ENCODE results near the gene QRFP.

Gene QRFP

DNA sequence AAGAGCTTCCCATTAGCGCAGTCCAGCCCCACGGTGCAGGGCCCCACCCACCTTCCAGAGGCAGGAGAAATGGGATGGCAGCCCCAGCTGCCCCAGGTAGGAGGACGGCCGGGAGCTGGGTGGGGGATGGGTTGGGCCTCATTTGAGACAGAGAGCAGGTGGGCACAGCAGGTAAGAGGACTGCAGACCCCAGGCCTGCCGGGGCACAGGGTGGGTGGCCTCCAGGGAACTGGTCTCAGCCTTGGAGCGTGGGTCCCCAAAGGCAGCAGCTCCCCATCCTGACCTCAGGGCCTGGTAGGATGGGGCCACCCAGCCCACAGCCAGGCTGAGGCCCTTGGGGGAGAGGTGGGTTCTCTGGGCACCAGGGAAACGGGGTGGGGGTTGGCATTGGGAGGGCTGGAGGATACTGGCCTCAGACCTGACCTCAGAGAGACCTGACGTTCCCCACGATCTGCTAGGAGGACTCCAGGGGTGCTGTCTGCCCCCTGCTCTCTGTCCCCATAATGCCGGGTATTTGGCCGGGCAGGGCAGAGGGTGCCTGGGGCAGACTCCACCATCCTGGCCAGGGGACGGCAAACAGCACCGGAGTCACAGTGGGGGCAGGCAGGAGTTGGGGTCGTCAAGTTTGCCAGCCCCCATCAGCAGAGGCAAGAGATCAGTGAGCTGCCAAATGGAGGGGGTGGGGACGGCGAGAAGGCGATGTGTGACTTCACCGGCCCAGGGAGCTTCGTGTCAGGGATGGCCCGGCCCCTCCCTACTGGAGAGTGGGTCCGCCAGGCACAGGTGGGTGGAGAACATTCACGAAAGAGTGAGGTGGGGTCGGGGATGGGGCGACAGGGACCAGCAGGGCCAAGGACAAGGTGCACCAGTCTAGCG is 6.8 kb upstream of the QRFP start:
- FAIRE-seq: no peak

DNA sequence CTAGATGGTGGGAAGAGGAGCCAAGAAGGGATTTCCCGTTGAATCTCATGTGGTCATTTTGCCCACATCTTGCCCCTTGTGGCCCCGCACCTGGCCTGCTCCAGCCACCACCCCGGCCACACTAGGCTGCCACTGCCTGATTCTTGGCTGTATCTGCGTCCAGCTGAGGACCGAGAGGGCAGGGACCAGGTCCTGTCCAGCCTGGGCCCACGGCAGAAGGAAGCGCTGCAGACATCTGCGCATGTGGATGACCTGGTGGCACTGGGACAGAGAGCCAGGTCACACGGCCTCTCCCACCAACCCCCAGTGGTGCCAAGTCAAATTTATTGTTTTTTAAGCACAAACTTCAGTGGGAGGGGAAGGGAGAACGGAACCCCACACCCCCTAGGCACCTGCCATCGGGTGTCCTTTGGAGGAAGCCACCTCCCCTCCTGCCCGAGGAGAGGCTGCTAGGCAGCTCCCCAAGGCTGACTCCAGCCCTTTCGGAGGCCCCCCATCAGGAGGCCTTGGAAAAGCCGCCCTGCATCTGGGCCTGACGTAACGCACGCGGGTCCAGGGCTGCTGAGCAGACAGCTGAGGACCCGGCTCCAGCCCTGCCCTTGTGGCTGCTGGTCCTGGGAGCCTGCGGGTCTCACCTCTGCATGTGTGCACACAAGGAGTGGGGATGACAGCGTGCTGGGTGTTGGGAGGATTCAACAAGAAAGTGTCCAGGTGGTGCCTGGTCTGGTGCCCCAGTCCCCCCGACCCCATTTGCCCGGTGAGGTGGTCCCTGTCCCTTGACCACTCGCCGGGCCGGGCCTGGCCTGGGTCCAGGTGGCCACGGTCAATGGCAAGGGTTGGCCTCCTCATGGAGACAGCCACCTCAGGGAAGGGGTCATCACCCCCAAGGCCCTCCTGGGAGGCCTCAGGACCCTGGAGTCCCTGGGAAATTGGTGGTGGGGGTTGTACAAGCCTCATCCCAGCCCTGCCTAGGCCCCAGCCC is 5.9 kb upstream of the QRFP start:
- no peak for FAIRE-seq

GRCh38 chr9:130901498-130902203 is 5.0 kb upstream of the QRFP start:
- FAIRE-seq: no peak

GRCh38 chr9:130900701-130901497 is 4.3 kb upstream of the QRFP start:
- FAIRE-seq: no peak

DNA sequence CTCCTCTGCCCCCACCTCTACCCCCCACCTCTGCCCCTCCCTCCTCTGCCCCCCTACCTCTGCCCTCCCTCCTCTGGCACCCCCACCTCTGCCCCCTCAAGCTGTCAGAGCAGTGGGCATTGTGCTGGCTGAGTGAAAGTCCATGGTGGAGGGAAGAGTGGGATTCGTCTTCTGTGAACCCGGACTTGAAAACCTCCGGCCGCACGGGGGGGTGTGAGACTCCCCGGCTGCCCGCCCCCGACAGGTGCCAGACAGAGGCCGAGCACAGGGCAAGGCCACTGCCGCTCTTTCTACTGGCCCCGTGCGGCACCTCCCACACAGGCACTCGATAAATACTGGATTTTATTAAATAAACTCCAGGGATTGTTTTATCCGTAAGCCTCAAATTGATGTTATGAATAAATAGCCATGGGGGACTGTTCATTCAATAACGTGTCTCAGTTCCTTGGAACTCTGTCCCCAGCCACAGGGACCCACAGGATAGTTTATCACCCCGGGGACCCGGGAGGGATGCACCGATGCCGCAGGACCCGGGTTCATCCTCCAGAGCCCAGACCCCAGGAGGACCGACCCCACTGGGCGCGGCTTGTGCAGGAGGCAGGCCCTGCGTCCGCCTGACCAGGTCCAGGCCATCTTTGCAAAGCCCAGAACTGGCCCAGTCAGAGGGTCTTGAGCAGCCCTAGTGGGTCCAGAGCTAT is 2.6 kb upstream of the QRFP start:
- no peak for FAIRE-seq

DNA sequence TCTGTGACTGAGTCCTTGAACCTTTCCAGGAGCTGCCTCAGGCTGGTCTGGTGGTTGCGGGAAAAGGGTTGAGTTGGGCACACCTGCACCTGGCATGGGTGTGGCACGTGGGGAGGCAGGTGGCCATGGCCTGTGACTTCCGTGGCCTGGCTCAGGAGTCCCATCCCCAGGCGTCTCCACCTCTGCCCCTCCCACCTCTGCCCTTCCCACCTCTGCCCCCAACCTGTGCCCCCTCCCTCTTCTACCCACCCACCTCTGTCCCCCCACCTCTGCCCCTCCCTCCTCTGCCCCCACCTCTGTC is 1.9 kb upstream of the QRFP start:
- FAIRE-seq: no peak

DNA sequence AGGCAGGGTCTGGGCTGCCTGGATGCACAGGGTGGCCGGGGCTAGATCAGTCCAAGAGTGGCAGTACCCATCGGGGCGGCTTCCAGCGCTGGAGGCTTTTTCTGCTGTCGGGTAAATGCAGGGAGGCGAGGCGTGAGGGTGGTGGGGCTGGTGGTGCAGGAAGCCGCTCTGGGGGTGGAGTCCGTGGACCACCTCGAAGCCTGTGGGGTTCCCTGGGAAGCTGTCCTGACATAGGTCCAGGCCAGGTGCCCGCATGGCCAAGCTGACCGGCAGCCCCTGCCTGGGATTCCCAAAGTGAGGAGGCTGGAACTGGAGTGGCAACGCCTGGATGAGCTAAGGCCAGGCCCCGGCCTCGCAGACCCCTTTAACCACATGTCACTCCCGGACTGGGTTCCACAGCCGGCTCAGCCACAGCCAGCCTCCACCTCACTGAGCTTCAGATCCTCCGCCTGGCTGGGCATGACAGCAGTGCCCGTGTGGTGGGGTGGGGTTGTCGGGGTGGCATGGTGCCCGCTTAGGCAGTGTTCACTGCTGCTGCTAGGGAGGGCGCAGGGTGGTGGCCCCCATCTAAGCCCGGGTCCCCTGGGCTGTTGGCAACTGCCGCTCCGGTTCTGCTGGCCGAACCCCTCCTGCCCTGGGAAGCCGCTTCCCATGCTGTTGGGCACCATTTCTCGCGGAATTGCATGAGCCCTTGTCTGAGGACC is 1.4 kb upstream of the QRFP start:
- no peak for FAIRE-seq

- FAIRE-seq: no peak
These were observed 616 bp upstream of the QRFP start for GRCh38 chr9:130897105-130897751.

DNA sequence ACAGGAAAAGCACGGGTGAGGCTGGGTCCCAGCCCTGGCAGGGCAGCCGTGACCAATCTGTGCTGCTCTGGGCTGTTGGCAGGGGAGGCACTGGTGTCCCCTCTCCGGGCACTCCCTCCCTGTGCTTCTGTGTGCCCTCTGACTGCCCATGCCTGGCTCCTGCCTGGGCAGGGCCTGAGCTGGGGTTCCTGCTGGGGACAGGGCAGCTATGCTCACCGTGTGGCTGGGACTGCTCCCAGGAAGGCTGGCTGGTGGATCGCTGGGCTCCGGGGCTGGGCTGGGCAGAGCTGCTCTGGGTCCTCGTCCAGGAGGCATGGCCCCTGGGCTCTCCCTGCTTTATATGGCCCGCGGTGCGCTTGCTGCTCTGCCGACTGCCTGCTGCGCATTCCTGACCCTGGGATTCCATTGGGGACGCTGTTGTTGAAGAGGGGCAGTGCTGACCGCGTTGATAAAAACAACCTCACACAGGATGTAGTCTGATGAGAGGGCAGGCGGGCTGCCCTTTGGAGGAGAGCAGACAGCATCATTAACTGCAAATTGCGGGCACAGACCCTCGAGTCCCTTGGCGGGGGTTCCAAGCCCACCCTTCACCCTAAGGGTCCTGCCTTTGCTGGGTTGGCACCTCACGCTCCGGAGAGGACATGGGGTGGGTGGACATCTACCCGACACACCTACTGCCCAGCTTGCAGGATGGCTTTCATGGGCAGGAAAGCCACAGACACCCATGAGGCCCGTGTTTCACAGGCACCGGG is 955 bp downstream of the QRFP start:
- no peak for FAIRE-seq

- no peak for FAIRE-seq
These were observed 1.6 kb downstream of the QRFP start for GRCh38 chr9:130895038-130895437.

- no peak for FAIRE-seq
These were observed 2.1 kb downstream of the QRFP start for GRCh38 chr9:130894546-130894945.

GRCh38 chr9:130893341-130894101 is 3.1 kb downstream of the QRFP start:
- no peak for FAIRE-seq

DNA sequence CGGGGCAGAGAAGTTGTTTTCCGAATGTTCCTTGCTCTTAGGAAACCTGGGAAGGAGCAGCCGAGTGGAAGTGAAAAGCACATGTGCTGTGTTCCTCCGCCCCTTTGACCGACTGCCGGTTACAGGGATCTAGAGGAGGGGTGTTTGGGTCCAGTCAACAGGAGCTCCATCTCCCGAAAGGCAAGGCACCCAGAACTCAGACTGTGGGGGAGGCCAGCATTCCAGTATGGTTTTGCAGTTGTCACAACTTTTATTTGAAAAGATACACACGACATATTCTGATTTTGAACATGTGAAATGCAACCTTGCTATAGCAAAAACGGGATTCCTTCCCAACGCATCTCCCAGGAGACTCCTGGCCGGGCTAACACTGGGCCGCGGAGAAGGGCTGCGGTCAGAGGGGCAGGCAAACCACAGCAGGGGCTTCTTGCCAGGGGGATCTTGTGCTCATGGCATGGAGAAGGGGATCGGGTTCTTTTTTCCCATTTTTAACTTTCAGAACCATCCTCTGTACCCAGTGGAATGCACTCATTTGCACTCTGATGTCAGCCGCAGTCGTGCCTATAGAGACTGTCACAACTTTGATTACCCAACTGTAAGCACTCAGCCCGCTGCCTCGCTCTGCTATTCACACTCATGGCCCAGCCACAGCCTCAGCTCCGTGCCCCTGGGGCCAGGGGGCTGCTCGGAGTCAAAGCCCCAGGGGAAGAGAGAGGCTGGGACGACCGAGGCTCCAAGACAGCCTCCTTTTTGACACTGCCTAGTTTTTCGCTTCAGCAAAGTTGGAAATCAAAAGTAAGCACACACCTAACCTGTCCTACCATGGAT is 3.9 kb downstream of the QRFP start:
- FAIRE-seq: no peak

DNA sequence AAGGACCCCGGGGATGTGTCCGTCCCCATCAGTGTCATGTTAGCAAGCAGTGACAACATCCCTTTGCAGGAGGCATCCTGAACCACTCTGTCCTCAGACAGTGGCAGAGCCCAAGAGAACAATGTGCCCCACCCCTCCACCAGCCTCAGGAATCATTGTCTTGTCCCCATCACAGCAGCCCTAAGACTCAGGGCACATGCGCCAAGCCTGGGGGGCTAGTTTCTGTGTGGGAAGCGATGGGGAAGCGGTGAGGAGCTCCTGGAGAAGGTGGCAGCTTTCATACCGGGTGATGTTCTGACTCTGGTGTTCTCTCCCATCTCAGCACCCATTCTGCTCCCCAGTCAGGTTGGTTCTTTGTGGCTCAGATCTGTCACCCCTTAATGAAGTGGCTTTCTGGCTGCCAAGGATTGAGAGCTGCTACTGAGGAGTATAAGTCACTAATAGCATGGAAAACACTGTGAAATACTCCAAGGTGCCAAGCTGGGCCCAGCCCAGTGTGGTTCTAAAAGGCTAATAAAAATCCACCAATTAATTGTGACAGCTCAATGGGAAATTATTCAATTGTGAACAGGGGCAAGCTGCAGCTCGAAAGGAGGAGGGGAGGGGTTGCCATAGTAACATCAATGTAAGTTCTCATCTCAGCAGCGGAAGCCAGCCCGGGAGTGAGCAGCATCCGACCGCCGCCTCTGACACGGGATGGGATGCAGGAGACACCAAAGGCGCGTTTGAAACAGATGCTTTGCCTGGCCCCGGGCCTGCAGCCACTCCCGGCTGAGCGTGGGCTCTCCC is 4.7 kb downstream of the QRFP start:
- no peak for FAIRE-seq

DNA sequence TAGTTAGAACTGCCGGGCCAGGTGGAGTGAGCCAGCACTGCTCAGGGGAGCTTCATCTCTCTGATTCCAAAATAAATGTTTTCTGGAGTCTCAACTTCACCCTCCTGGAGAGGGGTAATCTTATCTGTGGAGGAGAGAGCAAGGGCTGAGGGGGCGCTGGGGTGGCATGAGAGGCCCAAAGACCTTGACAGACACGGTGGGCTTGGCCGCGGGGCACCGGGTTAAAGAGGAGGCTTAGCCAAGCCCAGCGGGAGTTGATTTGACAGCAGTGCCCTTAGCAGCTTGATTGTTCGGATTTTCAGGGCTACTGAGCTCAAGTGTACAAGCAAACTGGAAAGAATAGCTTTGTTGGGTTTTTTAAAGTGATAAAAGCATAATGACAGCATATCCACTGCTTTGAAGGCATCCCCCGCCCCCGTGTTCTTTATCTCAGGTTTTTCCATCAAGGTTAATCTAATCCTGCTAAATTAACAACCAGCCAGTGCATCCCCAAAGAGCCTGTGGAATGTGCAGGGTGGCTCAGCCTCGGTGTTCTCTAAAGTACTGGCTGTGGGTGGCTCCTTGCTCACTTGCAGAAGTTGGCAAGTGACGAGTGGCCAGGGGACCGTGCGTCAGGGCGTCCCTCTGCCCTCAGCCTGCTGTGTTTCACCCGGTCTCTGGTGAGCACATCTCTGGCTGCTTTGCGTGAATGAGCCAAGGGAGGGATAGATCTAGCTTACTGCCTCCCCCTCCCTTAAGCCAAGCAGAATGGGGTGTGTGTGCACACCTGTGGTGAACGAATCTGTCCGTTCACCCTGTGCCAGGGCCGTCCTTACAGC is 5.5 kb downstream of the QRFP start:
- no peak for FAIRE-seq

GRCh38 chr9:130890124-130890523 is 6.5 kb downstream of the QRFP start:
- no peak for FAIRE-seq

Measured in G401.6 (cell line).